Measurements from ENCODE around the gene KRTAP10-10. TPM values are rescaled to one million over a fixed set of nuclear protein-coding genes. Genes with fewer than 3 reads are reported as not detected.
"Not testable (repeated sequence)": the region's sequence is repeated elsewhere in the genome, so short reads cannot be mapped to it uniquely, and the experiment has no call there.

The KRTAP10-10 gene
- polyA plus RNA-seq, 1 donor (not counting 4 experiments of a cell fraction or from before 2014, with no cell fraction given) = not detected

DNA sequence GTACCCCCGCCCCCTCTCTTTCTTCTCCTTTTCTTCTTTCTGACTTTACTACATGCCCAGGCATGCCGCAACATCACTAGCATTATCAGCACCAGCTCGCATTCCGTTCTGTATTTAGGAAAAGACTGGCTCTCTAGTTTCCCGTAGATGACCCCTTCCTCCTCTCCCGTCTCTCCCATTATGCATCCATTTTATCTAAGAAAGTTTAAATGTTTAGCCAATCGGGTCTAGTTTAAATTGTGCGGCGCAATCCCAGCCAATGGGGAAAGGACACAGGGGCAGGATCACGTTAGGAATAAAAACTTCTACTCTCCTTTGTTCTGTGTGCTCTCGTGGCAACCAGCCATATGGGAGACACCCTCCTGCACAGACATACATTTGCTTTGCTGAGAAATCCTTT lies 39.1 kb upstream of the KRTAP10-10 start:
- FAIRE-seq (no peak), DNase-seq (ENCODE audit: low read depth, low spot score) (no peak)
- no peak overlapping the region for H3K27ac ChIP-seq (ENCODE audit: control insufficient read depth, insufficient read depth, low read length)
- peaks cover under 1% of the 10 kb centered on the region for H3K27me3 ChIP-seq (ENCODE audit: control insufficient read depth, extremely low read depth, insufficient read depth, low read length)
- no peaks in the 10 kb centered on the region for H3K79me2 ChIP-seq (ENCODE audit: control insufficient read depth, insufficient read depth, low read length)
- dilution Hi-C loops (cut with MboI; ENCODE audit: extremely low pct_ligation_motif_present, low sequenced_read_pairs) = no loop called here
- H3K9ac ChIP-seq (ENCODE audit: control insufficient read depth, extremely low read depth, insufficient read depth, low read length) = no peak overlapping the region
- H3K4me2 ChIP-seq (ENCODE audit: control insufficient read depth, extremely low read depth, insufficient read depth, low read depth, low read length) = no peak overlapping the region
- no peak overlapping the region for H2AFZ ChIP-seq (ENCODE audit: control insufficient read depth, low read length)
- TF ChIP-seq, protein P1, sequence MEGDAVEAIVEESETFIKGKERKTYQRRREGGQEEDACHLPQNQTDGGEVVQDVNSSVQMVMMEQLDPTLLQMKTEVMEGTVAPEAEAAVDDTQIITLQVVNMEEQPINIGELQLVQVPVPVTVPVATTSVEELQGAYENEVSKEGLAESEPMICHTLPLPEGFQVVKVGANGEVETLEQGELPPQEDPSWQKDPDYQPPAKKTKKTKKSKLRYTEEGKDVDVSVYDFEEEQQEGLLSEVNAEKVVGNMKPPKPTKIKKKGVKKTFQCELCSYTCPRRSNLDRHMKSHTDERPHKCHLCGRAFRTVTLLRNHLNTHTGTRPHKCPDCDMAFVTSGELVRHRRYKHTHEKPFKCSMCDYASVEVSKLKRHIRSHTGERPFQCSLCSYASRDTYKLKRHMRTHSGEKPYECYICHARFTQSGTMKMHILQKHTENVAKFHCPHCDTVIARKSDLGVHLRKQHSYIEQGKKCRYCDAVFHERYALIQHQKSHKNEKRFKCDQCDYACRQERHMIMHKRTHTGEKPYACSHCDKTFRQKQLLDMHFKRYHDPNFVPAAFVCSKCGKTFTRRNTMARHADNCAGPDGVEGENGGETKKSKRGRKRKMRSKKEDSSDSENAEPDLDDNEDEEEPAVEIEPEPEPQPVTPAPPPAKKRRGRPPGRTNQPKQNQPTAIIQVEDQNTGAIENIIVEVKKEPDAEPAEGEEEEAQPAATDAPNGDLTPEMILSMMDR (optimal IDR thresholded peaks at IDR 0.05 in 1 of 3, IDR thresholded peaks at IDR 0.05 in 1 of 3, conservative IDR thresholded peaks at IDR 0.05 in 1 of 3; ENCODE audit: extremely low read depth in 1 of 3, insufficient read depth in 2 of 3, low read length in 3 of 3) = no peak
- no peak for TF ChIP-seq EZH2 (IDR thresholded peaks at IDR 0.05; ENCODE audit: low read length)
- H3K36me3 ChIP-seq (ENCODE audit: control insufficient read depth in 2 of 2, extremely low read depth in 1 of 2, insufficient read depth in 2 of 2, low read length in 2 of 2) = no peaks in the 10 kb centered on the region
- no peaks in the 10 kb centered on the region for H3K9me1 ChIP-seq (ENCODE audit: control insufficient read depth, extremely low read depth, insufficient read depth, low read length)
- no peaks in the 10 kb centered on the region for H3K9me3 ChIP-seq (ENCODE audit: control insufficient read depth, low read depth, low read length)
- H3K4me1 ChIP-seq (ENCODE audit: control insufficient read depth, extremely low read depth, insufficient read depth, low read length) = peaks cover 7% of the 10 kb centered on the region
- no peaks in the 10 kb centered on the region for H4K20me1 ChIP-seq (ENCODE audit: control insufficient read depth, extremely low read depth, insufficient read depth, low read length)
- no peak overlapping the region for H3K4me3 ChIP-seq (ENCODE audit: control insufficient read depth in 2 of 3, extremely low read depth in 1 of 3, insufficient read depth in 2 of 3, low read depth in 1 of 3, low read length in 3 of 3)

DNA sequence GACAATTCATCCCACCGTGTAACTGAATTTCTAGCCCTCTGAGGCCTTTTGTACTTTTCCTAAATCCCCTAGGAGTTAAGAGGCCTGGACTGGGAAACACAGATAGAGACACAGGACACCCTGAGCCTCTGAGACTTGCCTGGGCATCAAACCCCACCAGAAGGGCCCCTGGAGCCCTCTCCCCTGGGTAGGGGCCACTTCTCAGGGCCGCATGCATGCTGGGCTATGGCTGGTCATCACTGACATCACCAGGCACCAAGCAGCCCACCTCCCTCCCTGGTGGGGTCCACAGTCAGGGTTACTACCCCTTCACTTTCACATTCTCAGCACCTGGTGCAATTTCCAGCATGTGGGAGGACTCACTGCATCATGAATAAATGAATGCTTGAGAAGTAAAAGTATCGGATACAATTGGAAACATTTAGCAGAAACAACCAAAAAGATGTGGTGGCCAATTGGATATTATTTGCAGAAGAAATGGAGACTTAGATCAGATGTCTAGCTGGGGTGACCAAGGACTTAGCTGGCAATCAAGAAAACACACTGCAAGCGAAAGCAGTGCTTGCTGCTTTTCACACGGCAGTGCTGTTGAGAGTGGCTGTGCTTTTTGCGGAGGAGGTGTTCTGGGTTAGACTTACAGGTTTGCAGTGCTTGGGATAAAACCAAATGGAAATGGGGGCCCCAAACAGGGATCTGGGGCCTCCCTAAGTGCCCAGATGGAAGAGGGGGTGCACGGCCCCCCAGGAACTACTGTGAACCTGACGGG lies 37.7 kb upstream of the KRTAP10-10 start:
- Histone ChIP-seq H3K9me3 (ENCODE audit: control insufficient read depth, low read depth, low read length) (no peaks in the 10 kb centered on the region), H4K20me1 (ENCODE audit: control insufficient read depth, extremely low read depth, insufficient read depth, low read length) (no peaks in the 10 kb centered on the region), H3K36me3 (ENCODE audit: control insufficient read depth in 2 of 2, extremely low read depth in 1 of 2, insufficient read depth in 2 of 2, low read length in 2 of 2) (no peaks in the 10 kb centered on the region), H2AFZ (ENCODE audit: control insufficient read depth, low read length) (no peak overlapping the region), H3K4me3 (ENCODE audit: control insufficient read depth in 2 of 3, extremely low read depth in 1 of 3, insufficient read depth in 2 of 3, low read depth in 1 of 3, low read length in 3 of 3) (no peak overlapping the region), H3K4me2 (ENCODE audit: control insufficient read depth, extremely low read depth, insufficient read depth, low read depth, low read length) (no peak overlapping the region), H3K79me2 (ENCODE audit: control insufficient read depth, insufficient read depth, low read length) (no peaks in the 10 kb centered on the region), H3K4me1 (ENCODE audit: control insufficient read depth, extremely low read depth, insufficient read depth, low read length) (peaks cover 2% of the 10 kb centered on the region), H3K9me1 (ENCODE audit: control insufficient read depth, extremely low read depth, insufficient read depth, low read length) (no peaks in the 10 kb centered on the region), H3K27ac (ENCODE audit: control insufficient read depth, insufficient read depth, low read length) (no peak overlapping the region), H3K9ac (ENCODE audit: control insufficient read depth, extremely low read depth, insufficient read depth, low read length) (no peak overlapping the region), H3K27me3 (ENCODE audit: control insufficient read depth, extremely low read depth, insufficient read depth, low read length) (peaks cover 2% of the 10 kb centered on the region)
- dilution Hi-C loops (cut with MboI; ENCODE audit: extremely low pct_ligation_motif_present, low sequenced_read_pairs) = no loop called here
- FAIRE-seq (no peak), DNase-seq (ENCODE audit: low read depth, low spot score) (no peak)
- TF ChIP-seq, protein P1 (optimal IDR thresholded peaks at IDR 0.05 in 1 of 3, IDR thresholded peaks at IDR 0.05 in 1 of 3, conservative IDR thresholded peaks at IDR 0.05 in 1 of 3; ENCODE audit: extremely low read depth in 1 of 3, insufficient read depth in 2 of 3, low read length in 3 of 3) = no peak
- no peak for TF ChIP-seq EZH2 (IDR thresholded peaks at IDR 0.05; ENCODE audit: low read length)

DNA sequence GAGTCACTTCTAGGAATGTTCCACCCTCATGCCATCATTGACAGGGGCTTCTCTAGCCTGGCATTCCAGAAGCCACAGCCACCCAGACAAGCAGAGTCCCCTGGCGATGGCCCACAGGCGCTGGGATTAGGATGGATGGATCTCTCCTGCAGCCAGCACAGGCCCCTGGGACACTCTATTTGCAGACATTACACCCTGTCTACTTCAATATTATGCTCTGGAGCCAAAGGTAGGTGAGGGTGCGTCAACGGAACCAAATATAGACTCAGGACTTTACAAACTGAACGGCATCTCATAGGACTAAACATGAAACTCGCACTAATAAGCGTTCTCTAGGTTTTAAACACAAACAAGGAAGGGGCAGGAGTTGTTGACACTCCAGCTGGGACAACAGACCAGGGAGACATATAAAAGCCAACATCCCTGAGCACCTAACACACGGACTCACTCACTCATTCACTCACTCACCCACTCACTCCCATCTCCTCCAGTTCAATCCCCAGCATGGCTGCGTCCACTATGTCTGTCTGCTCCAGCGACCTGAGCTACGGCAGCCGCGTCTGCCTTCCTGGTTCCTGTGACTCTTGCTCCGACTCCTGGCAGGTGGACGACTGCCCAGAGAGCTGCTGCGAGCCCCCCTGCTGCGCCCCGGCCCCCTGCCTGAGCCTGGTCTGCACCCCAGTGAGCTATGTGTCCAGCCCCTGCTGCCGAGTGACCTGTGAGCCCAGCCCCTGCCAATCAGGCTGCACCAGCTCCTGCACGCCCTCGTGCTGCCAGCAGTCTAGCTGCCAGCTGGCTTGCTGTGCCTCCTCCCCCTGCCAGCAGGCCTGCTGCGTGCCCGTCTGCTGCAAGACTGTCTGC lies 36.8 kb upstream of the KRTAP10-10 start, which contains the start of gene KRTAP10-7:
Gene KRTAP10-7, plus strand, starts transcription at position 480 of the 861 bp plus-strand sequence. Its CDS starts 25 bp downstream, at position 505.
- H3K27ac ChIP-seq (ENCODE audit: control insufficient read depth, insufficient read depth, low read length); FAIRE-seq; H3K9ac ChIP-seq (ENCODE audit: control insufficient read depth, extremely low read depth, insufficient read depth, low read length); H3K4me1 ChIP-seq (ENCODE audit: control insufficient read depth, extremely low read depth, insufficient read depth, low read length); H3K9me1 ChIP-seq (ENCODE audit: control insufficient read depth, extremely low read depth, insufficient read depth, low read length); H3K9me3 ChIP-seq (ENCODE audit: control insufficient read depth, low read depth, low read length); H3K4me2 ChIP-seq (ENCODE audit: control insufficient read depth, extremely low read depth, insufficient read depth, low read depth, low read length); DNase-seq (ENCODE audit: low read depth, low spot score); H3K4me3 ChIP-seq (ENCODE audit: control insufficient read depth in 2 of 3, extremely low read depth in 1 of 3, insufficient read depth in 2 of 3, low read depth in 1 of 3, low read length in 3 of 3); H4K20me1 ChIP-seq (ENCODE audit: control insufficient read depth, extremely low read depth, insufficient read depth, low read length); H2AFZ ChIP-seq (ENCODE audit: control insufficient read depth, low read length); H3K36me3 ChIP-seq (ENCODE audit: control insufficient read depth in 2 of 2, extremely low read depth in 1 of 2, insufficient read depth in 2 of 2, low read length in 2 of 2); H3K79me2 ChIP-seq (ENCODE audit: control insufficient read depth, insufficient read depth, low read length); H3K27me3 ChIP-seq (ENCODE audit: control insufficient read depth, extremely low read depth, insufficient read depth, low read length); dilution Hi-C loops (cut with MboI; ENCODE audit: extremely low pct_ligation_motif_present, low sequenced_read_pairs): not testable (repeated sequence)

Measured in keratinocyte (primary cell).